ENCODE results near the gene SYT15B.
"Not testable (repeated sequence)": the region's sequence is repeated elsewhere in the genome, so short reads cannot be mapped to it uniquely, and the experiment has no call there.

SYT15B gene

DNA sequence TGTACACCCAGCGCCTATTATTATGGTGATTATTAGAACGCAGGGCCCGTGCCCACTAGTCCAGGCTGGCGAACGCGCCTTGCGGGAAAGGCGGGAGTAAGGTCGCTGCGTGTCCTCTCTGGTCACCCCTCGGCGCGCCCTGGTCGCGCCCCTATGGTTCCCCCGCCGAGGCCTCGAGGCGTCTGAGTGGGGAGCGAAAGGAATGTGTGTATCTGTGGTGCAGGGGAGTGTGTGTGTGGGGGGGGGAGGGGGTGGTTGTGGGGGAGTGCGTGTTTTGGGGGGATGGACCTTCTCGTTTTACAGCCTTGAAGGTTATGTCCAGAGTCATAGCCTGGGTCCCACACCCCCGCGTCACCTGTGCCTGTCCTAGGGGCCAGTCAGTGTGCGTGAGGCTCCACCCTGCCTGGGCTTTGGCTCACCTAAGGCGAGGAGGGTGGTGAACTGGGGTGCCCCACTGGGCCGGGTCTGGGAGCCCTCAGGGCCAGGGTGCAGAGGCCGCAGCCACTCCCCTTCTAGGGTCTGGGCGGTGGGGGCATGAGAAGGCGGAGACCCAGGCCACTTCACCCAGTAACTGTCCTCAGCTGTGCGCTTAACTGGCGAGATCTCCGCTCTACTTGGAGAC, at the start of gene SYT15B:
TSS of gene SYT15B (minus strand) at position 39 of the 622 bp plus-strand sequence. CDS start 952 bp downstream, outside the sequence.
- DNase-seq (ENCODE audit: low spot score), result not testable (repeated sequence)

DNA sequence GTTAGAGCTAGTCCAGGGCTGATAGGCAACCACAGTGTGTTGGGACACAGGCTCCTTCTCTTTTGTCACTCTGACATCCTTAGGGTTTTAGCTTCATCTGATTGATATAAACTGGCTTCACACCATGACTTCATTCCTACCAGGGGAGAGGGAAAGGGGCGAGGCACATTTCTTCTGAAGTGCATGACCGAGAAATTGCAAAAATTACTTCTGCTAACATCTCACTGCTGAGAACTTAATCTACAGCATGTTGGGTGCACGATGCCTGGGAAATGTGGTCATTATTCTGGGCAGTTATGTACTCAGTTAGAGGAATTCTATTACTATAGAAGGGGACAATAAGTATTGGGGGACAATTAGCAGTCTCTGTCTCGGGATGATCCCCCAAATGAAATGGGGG, 16.2 kb upstream of the SYT15B start:
- not testable (repeated sequence) for DNase-seq (ENCODE audit: low spot score)

DNA sequence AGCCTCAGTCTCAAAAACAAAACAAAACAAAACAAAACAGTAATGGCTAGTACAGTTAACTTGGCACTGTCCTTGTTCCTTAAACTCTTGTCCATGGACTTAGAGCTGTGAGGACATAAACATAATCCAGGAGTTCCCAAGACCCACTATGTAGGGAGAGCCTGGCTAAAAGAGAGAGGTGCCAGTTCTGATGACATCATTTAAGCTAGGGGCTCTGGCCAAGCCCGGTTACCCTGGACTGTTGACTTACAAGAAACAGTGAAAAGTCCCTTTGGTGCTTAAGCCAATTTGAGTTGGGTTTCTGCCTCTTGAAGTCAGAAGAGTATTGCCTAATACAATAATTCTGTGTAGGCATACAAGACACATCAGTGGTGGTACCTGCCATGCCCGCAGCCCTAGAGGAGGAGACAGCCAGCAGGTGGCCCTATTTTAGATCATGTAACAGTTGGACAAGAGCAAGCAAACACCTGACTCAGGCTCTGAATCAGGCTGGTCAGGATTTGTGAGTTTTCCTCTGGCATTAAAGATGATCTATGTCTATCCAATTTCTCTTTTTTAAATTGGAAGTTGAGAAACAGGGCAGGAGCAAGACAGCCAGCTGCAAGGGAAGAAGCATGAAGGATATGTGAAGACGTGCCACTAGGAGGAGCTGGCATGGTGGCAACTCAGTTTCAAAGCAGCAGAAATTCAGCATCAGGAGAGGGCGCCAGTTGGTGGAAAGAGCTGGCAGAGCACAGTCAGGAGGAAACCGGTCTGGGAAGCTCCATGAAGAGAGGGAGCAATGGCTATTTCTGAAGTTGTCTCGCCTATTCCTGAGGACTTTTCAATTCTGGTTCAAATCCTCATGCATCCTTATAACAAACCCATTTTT, 12.2 kb upstream of the SYT15B start:
- DNase-seq (ENCODE audit: low spot score), result not testable (repeated sequence)

DNA sequence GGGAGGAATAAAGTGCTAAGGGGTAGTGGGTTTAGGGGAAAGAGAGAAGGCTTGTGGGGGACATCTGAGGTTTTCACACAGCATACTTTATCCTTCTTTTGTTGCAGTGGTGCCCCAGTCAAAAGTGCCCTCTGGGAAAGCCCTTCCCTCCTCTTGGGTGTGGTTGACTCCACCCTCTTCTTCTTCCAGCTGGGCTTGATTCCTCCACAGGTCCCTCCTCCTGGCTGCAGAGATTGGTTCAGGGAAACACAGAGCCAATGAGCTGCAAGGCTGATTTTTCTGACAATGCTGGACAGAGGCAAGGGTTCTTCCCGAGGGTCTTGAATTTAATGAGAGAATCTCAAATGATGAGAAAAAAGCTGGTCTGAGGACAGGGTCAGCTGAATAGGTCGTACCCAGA, 7.4 kb upstream of the SYT15B start:
- not testable (repeated sequence) for DNase-seq (ENCODE audit: low spot score)

DNA sequence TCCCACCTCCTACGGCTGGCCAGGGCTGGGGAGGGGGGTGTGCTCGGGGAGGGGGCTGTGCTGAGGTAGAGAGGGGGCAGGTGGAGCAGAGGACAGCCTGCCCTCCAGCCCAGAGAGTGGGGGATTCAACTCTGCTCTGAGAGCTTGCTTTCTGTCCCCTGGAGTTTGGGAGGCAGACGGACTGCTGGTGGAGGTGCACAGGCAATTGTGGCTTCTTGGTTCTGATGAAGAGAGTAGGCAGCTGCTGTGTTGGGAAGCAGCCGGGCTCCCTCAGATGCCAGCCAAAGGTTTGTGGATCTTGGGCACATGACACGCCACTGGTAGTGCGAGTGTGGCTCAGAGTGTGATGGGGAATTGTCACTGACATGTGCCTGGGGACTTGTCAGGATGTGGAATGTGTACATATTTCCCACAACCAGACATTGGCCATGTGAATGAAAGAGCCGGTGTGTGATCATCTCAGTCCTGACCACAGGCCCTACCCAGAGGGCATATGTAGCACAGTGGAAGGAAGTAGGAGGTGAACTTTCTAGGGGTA, 5.3 kb upstream of the SYT15B start:
- DNase-seq (ENCODE audit: low spot score), result not testable (repeated sequence)

DNA sequence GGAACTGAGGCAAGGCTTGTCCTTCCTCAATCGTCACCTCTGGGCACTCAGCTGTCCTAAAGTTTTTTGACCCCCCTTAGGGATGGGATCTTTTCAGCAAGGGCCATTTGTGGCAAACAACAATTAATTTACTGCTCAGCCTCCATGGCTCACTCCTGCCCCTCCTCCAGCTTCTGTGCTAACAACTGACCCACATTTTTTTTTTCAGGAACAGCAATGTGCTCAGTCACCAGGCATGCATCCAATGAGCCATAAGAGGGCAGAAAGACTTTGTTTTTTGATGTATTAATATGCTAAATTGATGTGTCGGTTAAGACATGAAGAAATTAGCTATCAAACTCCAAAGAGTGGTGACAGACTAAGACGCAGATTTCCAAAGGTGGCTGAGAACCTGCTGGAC, 4.7 kb upstream of the SYT15B start:
- not testable (repeated sequence) for DNase-seq (ENCODE audit: low spot score)

DNA sequence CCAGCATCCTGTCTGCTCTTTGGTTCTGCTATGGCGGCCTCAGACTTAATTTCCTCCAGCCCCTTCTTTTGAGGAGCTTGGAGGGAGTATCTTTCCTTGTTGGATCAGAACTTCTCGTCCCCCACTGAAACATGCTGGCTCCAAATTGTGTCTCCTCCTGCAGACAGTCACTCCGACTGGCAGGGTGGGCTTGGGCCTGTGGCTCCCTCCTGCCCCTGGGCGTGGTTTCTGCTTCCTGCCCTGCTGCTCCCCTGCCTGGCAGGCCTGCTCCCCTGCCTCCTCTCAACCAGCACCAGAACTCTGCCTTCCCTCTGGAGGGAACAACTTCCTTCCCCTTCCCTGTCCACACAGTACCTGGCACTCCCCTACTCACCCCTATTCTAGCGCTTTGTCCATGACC, 3.8 kb upstream of the SYT15B start:
- DNase-seq (ENCODE audit: low spot score), result not testable (repeated sequence)

DNA sequence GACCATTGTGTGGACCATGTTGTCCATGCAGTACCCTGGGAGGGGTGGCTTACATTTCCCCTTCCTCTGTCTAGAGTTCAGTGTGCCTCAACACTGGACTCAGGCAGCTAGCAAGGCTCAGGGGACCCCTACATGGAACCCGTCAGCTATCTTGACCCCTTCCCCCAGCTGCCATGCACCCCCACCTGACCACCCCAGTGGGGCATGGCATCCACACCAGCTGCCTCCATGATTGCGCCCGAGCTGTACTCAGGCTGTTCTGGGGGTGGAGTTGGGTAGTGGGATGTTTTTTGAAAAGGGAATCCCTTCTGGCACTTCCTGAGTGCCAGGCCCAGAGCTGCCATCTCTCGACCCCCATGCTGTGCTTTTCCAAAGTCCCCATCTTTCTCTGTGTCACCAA, 1.8 kb upstream of the SYT15B start:
- not testable (repeated sequence) for DNase-seq (ENCODE audit: low spot score)

DNA sequence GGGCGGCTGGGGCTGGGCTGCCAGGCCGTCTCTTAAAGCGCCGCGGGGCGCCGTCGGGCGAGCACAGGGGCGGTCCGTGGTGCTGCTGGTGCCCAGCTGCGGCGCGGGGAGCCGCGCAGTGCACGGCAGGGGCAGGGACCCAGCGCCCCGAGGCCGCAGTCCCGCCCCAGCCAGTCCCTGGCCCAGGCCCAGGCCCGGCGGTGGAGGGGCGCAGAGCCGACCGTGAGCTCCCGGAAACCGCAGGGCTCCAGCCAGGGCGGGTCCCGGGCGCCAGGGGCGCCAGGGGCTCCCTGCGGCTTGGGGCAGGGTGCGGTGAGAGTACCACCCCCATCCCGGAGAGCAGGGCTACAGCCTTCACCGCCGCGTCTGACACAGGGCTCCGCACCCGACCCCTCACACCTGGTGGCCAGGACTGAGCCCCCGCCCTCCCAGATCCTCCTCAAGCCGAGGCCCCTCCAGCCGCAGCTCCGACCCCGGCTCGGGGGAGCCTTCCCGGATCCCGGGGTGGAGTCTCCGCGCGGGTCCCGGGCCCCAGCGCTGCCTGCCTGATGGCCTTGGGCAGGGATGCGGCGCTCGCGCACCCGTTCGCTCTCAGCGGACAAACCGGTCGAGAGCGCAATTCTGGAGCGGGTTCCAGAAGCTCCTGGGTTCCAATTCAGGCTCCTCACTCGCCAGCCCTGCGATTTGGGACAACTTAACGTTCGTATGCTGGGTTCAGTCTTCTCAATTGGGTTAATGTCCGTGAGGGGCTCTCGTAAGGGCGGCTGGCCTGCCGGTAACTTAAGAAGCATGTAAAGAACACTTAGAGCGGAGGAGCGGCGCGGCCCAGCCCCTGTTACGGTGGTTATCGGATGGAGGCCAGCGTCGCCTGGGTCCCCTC, 478 bp downstream of the SYT15B start:
- DNase-seq (ENCODE audit: low spot score), result not testable (repeated sequence)

DNA sequence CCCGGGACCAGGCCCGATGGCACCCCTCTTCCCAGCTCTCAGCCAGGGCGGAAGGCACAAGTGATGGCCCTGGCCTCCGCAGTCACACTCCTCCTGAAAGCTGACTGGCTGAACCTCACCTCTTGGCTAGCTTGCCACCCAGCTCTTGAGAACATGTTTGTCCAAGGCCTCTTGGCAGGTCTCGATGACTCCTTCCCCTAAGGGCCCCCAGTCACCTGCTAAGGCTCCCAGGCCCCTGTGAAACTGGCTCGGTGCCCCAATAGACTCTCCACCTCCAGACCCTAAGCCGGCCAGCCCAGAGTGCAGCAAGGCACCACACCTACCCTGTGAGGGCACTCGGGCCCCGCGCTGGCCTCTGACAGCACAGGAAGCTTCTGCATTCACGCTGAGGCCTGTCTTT, 4.5 kb downstream of the SYT15B start:
- not testable (repeated sequence) for DNase-seq (ENCODE audit: low spot score)

DNA sequence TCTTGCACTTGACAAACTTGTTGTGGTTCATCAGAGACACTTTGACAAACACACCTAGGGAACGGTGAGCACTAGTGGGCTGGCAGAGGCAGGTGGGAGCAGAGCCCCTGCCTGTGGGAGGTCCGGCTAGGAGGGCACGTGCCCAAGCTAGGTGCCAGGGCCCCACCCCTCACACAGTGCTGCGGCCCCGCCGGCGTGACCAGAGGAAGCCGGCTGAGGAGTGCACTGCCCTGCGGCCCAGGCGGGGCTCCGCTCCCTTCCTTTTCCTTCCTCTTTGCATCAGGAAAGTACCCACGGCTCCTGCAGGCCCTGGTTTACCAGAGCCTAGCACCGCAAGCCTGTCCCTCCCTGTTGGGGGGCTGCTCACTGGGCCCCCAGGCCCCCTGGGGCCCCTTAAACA, 7.2 kb downstream of the SYT15B start:
- DNase-seq (ENCODE audit: low spot score), result not testable (repeated sequence)

DNA sequence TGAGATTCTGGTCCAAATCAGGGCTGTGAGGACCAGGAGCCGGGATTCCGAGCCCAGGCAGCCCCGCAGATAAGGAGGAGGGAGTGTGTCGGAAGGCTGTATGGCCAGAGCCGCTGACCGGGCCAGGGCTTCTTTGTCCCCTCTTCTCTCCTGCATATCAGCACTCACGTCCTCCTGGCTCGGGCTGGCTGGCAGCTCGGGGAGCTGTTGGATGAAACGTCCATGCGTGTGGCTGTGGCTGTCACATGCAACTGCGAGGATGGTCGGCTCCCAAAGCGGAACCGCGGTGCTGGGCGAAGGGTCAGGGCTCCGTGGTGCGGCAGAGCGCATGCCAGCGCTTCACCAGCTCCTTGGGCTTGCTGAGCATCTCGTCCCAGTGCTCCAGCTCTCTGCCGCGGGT, 9.5 kb downstream of the SYT15B start:
- DNase-seq (ENCODE audit: low spot score), result not testable (repeated sequence)

DNA sequence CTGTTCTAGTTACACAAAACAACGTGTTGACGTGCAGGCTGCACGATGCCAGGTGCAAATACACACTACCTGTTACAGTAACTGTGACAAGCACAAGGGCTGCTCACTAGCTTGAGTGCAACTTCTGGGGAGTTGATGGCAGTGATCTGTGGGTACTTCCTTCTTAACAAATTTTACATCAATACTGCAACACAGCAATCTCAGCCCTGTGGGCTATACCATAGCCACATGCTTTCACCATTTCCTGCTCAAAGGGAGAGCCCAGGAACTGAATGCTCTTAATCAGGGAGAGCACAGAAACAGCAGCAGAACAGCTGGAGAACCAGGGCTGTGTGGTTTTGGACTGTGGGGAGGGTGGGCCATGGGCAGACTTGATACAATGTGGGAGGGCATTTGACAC, 10.2 kb downstream of the SYT15B start:
- not testable (repeated sequence) for DNase-seq (ENCODE audit: low spot score)

DNA sequence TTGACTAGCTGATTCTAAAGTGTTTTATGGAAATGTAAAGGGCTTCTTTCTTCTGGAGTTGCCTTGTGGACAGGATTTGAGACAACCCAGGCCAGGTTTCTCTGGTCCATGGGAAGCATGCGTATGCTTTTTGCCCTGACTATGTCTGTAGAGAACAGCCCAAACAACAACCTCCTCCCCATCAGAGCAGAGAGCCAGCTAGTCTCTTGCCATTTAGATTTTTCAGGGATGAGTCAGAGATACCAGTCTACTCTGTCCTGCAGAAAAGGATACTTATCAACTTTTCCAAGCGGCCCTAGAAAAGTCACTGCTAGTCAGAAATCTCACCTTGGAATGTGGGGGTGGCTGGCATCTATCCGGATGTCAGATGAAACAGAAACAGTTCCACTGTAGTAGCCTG, 11.6 kb downstream of the SYT15B start:
- not testable (repeated sequence) for DNase-seq (ENCODE audit: low spot score)

DNA sequence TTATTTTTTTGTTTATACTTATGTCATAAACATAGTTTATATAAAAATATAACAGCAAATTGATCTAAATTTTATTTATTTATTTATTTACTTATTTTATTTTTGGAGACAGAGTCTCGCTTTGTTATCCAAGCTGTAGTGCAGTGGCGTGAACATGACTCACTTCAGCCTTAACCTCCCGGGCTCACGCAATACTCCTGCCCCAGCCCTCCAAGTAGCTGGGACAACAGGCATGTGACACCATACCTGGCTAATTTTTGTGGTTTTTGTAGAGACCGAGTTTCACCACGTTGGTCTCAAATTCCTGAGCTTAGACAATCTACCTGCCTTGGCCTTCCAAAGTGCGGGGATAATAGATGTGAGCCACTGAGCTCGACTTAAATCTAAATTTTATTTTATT, 13.0 kb downstream of the SYT15B start:
- not testable (repeated sequence) for DNase-seq (ENCODE audit: low spot score)

DNA sequence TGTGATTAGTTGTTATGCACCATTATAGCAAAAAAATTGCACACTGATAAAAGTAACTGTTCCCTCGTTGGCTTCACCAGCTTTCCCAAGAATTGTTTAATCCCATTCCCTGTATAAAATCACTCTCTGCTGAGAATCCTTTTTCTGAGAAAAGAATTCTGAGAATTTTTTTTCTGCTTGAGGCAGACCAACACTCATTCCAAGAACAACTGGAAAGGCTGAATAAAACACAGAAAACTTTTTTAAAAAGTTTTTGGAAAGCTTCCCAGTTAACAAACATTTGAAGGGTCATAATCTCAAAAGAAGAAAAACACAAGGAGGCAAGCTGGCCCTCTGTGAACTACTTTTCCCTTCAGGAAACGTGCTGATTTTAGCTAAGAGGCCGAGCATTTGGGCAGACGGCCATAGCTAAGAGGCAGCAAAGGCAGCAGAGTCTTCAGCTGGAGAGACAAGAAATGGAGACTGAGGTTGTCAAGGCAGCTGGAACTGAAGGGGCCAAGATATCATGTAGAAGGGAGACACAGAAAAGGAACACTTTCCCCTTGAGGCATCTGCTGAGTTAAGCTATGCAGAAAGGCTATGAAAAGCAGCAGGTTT, 16.5 kb downstream of the SYT15B start:
- DNase-seq (ENCODE audit: low spot score), result not testable (repeated sequence)

DNA sequence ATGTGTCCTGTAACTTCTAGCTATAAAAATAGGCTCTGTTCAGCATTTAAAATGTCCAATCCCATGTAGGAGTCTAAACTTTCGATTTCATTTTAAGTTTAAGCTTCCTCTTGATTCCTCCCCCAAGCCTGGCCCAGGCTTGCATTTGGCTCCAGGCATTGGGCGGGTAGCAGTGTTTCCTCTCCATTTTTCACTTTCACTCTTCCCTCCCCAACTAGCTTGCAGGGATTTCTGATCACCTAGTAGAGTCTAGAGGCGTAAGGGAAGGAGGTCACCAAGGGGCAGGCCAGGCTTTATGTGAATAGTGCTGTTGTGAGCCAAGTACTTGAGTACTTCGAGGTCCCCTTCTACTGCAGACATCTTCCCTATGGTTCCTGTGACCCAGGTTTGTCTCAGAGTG, 18.5 kb downstream of the SYT15B start:
- not testable (repeated sequence) for DNase-seq (ENCODE audit: low spot score)

DNA sequence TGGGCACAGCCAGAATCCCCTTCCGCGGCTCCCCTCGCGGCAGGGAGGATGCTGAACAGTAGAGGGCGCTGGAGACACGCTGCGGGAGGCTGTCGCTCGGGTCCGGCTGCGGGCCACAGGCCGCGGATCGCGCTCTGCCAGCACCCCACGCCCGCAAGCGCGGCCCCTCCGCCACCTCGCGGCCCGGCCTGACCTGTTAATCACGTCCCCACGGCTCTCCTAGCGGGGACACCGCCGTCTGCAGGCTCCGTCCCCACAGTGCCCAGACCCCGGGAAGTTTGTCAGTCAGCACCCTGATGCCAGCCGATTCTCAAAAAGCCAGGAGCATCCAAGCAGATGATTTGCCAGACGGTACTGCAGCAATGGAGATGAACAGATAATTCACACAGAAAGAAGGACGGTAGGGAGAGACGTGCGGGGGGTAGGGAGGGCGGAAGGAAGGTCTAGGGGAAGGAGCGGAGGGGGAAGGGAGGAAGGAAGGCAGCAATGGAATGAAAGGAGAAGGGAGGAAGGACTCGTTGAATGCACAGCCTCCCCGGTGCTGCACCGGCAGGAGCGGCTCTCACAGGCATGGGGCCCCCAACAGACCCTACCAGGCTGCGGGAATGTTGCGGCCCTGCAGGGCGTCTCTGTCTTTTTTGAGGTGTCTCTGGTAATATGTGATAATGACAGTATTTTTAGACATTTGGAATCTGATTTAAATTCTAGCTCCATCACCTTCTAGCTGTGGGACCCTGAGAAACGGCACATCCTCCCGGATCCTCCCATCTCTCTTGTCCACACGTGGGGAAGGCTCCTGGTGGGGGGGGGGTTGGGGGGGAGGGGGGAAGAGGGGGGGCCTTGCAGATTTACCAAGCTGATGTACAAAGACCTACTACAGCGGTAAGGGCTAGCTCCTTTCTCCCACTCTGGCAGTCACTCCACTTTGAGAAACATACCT, 19.5 kb downstream of the SYT15B start:
- not testable (repeated sequence) for DNase-seq (ENCODE audit: low spot score)

DNA sequence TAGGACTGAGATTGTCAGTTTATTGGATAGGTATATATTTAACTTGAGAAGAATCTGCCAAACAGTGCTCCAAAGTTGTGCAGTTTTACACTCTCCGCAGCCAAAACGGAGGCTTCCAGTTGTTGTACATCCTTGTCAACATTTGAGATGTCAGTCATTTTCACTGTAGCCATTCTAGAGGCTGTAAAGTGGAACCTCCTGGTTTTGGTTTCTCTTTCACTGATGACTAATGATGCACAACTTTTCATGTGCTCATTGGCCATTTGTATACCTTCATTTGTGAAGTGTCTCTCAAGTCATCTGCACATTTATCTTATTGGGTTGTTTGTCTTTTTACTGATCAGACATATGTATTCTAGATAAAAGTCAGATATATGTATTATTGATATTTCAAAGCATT, 22.5 kb downstream of the SYT15B start:
- DNase-seq (ENCODE audit: low spot score), result not testable (repeated sequence)

DNA sequence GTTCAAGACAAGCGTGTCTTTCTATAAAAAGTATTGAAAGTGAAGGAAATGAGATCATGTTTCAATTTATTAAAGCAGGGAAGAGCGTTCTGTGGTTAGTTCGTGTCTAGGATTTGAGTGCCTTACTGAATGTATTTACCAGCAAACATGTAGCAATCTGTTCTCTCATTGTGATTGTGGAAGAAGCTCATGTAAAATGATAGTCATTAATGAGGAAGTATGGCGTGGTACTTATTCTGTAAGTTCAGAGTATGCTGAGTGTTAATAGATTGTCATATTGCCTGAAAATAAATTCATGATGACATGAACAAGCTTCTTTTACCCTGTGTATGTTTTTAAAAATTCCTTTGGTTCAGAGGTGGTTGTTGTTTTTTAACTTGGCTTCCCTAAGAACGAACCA, 32.5 kb downstream of the SYT15B start:
- DNase-seq (ENCODE audit: low spot score), result not testable (repeated sequence)

All from CD4-positive, alpha-beta T cell treated with Interleukin-6 at 100 ng/mL for 8 hours (primary cell).